K562 (cell line): Measurements from ENCODE around the gene TKTL1. TPM values are rescaled to one million over a fixed set of nuclear protein-coding genes. Genes with fewer than 3 reads are reported as not detected.
A peak's percentile ranks its signal among the peaks of the same experiment; 100 is the strongest.
"Not testable (repeated sequence)": the region's sequence is repeated elsewhere in the genome, so short reads cannot be mapped to it uniquely, and the experiment has no call there.

Experiments
- ATAC-seq: fragments of 200-7000 bp; cut with Tn5 transposase; 3 replicates; pipeline ENCODE4 v1.9.1; 2020; ENCODE audit warnings: moderate library complexity
- BruUV-seq: library from RNA; stranded (reverse); fragments of 400-500 nt; replicated peaks from 2 replicates; lab custom pipeline; 2021; lab: Mats Ljungman, UMichigan
- CTCF ChIA-PET: fragments of 300-600 bp; formaldehyde crosslinking; extraction: SDS; loops from one replicate; lab custom pipeline; 2021; ENCODE audit warnings: low intra/inter-chr PET ratio; lab: Yijun Ruan, JAX
- POLR2A ChIA-PET: fragments of 300-600, 350-650 bp; sonication (Branson Sonifier 250); formaldehyde crosslinking; extraction: SDS; loops from one replicate; lab custom pipeline; 2021; ENCODE audit warnings: antibody characterized with exemption, inconsistent platforms; lab: Yijun Ruan, JAX
- DNase-seq, 4 experiments: peaks; one replicate each; pipeline versions ENCODE4 v3.0.0 to v3.0.0-alpha.2; 2011 to 2018; ENCODE audit warnings: low spot score in 3 of 4, mixed read lengths in 3 of 4; ENCODE audit errors: extremely low read depth in 1 of 4
- FAIRE-seq: peaks from 2 replicates; lab custom pipeline; 2011; peaks lifted over from hg19 to GRCh38; lab: Jason Lieb, UNC
- H2AFZ ChIP-seq: 2 replicates; pipeline ENCODE4 v1.6.0; 2011; ENCODE audit warnings: low read depth, low read length, control low read depth, inconsistent platforms
- H3K27ac ChIP-seq: fragments of 200-600 bp; 3 replicates; pipeline ENCODE4 v1.8.0; 2011; ENCODE audit warnings: low read depth, mild to moderate bottlenecking, control low read depth, inconsistent platforms, low read length, moderate library complexity, mixed read lengths; ENCODE audit errors: extremely low read depth
- H3K27me3 ChIP-seq, 2 experiments: fragments of 300-600 bp in 1 of 2; 2 replicates in 1 of 2; 3 replicates in 1 of 2; pipeline versions ENCODE4 v1.6.0 to v1.8.0; 2011; ENCODE audit warnings: inconsistent platforms in 2 of 2, low read length in 2 of 2, mild to moderate bottlenecking in 1 of 2, mixed read lengths in 1 of 2, moderate library complexity in 1 of 2; ENCODE audit not compliant: control insufficient read depth in 2 of 2, insufficient read depth in 2 of 2
- H3K36me3 ChIP-seq: fragments of 300-600 bp; 3 replicates; pipeline ENCODE4 v1.8.0; 2011; ENCODE audit warnings: mild to moderate bottlenecking, low read length, inconsistent platforms; ENCODE audit not compliant: control insufficient read depth, insufficient read depth
- H3K4me1 ChIP-seq, 2 experiments: fragments of 200-600 bp in 1 of 2; replicated peaks in 1 of 2; 2 replicates in 1 of 2; 3 replicates in 1 of 2; pipeline versions ENCODE4 v1.5.1 to v1.8.0; 2011; ENCODE audit warnings: inconsistent platforms in 2 of 2, low read length in 2 of 2, mild to moderate bottlenecking in 1 of 2, mixed read lengths in 1 of 2, moderate library complexity in 1 of 2; ENCODE audit not compliant: control insufficient read depth in 2 of 2, insufficient read depth in 2 of 2
- H3K4me2 ChIP-seq: 2 replicates; pipeline ENCODE4 v1.6.1; 2011; ENCODE audit warnings: low read length, control low read depth, inconsistent platforms, mixed read lengths; ENCODE audit not compliant: insufficient read depth
- H3K4me3 ChIP-seq: fragments of 200-600 bp; sonication (generic), shearing (Covaris generic); 2 replicates; pipeline ENCODE4 v1.5.1; 2016; ENCODE audit warnings: control low read depth, inconsistent platforms
- H3K79me2 ChIP-seq: fragments of 200-600 bp; 3 replicates; pipeline ENCODE4 v1.8.0; 2011; ENCODE audit warnings: low read length, inconsistent platforms; ENCODE audit not compliant: control insufficient read depth, insufficient read depth
- H3K9ac ChIP-seq, 2 experiments: 2 replicates each; pipeline versions ENCODE4 v1.6.0 to v1.6.1; 2011; ENCODE audit warnings: low read depth in 2 of 2, low read length in 2 of 2, control low read depth in 1 of 2, inconsistent platforms in 1 of 2, mild to moderate bottlenecking in 1 of 2, mixed read lengths in 1 of 2; ENCODE audit not compliant: insufficient read depth in 1 of 2
- H3K9me1 ChIP-seq: one replicate; pipeline ENCODE4 v1.6.0; 2011; ENCODE audit warnings: inconsistent platforms, mild to moderate bottlenecking, low read length, moderate library complexity; ENCODE audit not compliant: control insufficient read depth, insufficient read depth
- H3K9me3 ChIP-seq: replicated peaks from 2 replicates; pipeline ENCODE4 v1.5.1; 2011; ENCODE audit warnings: low read depth, low read length, inconsistent platforms; ENCODE audit not compliant: control insufficient read depth, insufficient read depth
- H4K20me1 ChIP-seq: replicated peaks from 2 replicates; pipeline ENCODE4 v1.6.1; 2011; ENCODE audit warnings: low read length, inconsistent platforms, mixed read lengths; ENCODE audit not compliant: control insufficient read depth, insufficient read depth
- WGBS: fragments of 100-300 bp; shearing (Covaris generic); methylation state at CpG from one replicate; pipeline ENCODE4 v1.1.6; 2016; ENCODE audit warnings: low coverage, mixed read lengths; ENCODE audit not compliant: insufficient coverage; ENCODE audit errors: missing lambda C conversion rate; 5-methylcytosine and 5-hydroxymethylcytosine counted together
- in situ Hi-C: fragments of 300-500 bp; cut with MboI; formaldehyde crosslinking; loops from 4 replicates; pipeline ENCODE4 v1.15.0; 2018; ENCODE audit warnings: inconsistent platforms, mixed read lengths
- intact Hi-C: fragments of 100-400 bp; cut with micrococcal nuclease; formaldehyde crosslinking; loops from 2 replicates; pipeline ENCODE4 v1.14.2; 2022
- polyA plus RNA-seq, 8 experiments: library from polyadenylated mRNA; depleted of rRNA in 4 of 8; stranded (reverse) in 5 of 8; unstranded in 3 of 8; fragments of >200 nt; fragmentation: Nextera tagmentation in 2 of 8; fragmentation: Illumina TruSeq in 1 of 8; extraction: Ambion mirVana in 2 of 8; extraction: Trizol in 1 of 8; gene quantifications; 2 replicates each; pipeline versions ENCODE4 v1.2.1 to v1.2.3, GENCODE V29; 2011 to 2014; ENCODE audit warnings: inconsistent platforms in 1 of 8, missing spikeins in 1 of 8
- total RNA-seq, 7 experiments: library from RNA; depleted of rRNA in 6 of 7; stranded (reverse); fragments of >200 nt in 6 of 7; fragmentation: Illumina TruSeq in 2 of 7; extraction: Trizol in 2 of 7; gene quantifications; 2 replicates each; pipeline versions ENCODE4 v1.2.1 to v1.2.3, GENCODE V29; 2011 to 2021; ENCODE audit warnings: low replicate concordance in 1 of 7

Gene TKTL1
- total and polyA plus RNA-seq, 9 of the 15 experiments (the other 6 are each of a cell fraction or from before 2014, with no cell fraction given): 0.18 to 0.71 (median 0.38) TPM

- H3K4me1 ChIP-seq, FAIRE-seq, H3K4me2 ChIP-seq, H3K9me1 ChIP-seq, POLR2A ChIA-PET, H3K27ac ChIP-seq, H3K9me3 ChIP-seq, in situ Hi-C loops, H2AFZ ChIP-seq, intact Hi-C loops, BruUV-seq, CTCF ChIA-PET, H3K4me3 ChIP-seq, H3K27me3 ChIP-seq, DNase-seq, H4K20me1 ChIP-seq, H3K36me3 ChIP-seq, H3K9ac ChIP-seq, H3K79me2 ChIP-seq: not testable (repeated sequence)
- peak; percentile 98 for ATAC-seq
- no CpG with 5 or more reads among the region's 17 CpGs for WGBS
These were observed 48.1 kb upstream of the TKTL1 start for GRCh38 chrX:154247377-154248045.

GRCh38 chrX:154248076-154248475, 47.5 kb upstream of the TKTL1 start:
- H3K4me2 ChIP-seq, H2AFZ ChIP-seq, H3K9me3 ChIP-seq, H3K9ac ChIP-seq, H3K4me1 ChIP-seq, H3K4me3 ChIP-seq, DNase-seq, BruUV-seq, H3K36me3 ChIP-seq, H3K27ac ChIP-seq, FAIRE-seq, intact Hi-C loops, H4K20me1 ChIP-seq, CTCF ChIA-PET, H3K27me3 ChIP-seq, POLR2A ChIA-PET, H3K79me2 ChIP-seq, H3K9me1 ChIP-seq, in situ Hi-C loops: not testable (repeated sequence)
- no CpG with 5 or more reads among the region's 10 CpGs for WGBS
- peak; percentile 57 for ATAC-seq

GRCh38 chrX:154257282-154257681, 38.3 kb upstream of the TKTL1 start, which contains the start of gene OPN1MW3:
Gene OPN1MW3 (plus strand): TSS chrX:154257582. CDS start chrX:154257620, 38 bp downstream.
- DNase-seq, FAIRE-seq, H4K20me1 ChIP-seq, H3K36me3 ChIP-seq, H3K79me2 ChIP-seq, H3K4me1 ChIP-seq, H3K4me2 ChIP-seq, BruUV-seq, H3K27me3 ChIP-seq, intact Hi-C loops, H3K4me3 ChIP-seq, H2AFZ ChIP-seq, H3K9me1 ChIP-seq, CTCF ChIA-PET, H3K9ac ChIP-seq, in situ Hi-C loops, POLR2A ChIA-PET, H3K9me3 ChIP-seq, H3K27ac ChIP-seq: not testable (repeated sequence)
- no CpG with 5 or more reads among the region's 17 CpGs for WGBS
- peak; percentile 68 for ATAC-seq

- ATAC-seq, BruUV-seq, H4K20me1 ChIP-seq, H3K9me1 ChIP-seq, POLR2A ChIA-PET, H3K4me2 ChIP-seq, H3K27me3 ChIP-seq, DNase-seq, H3K9ac ChIP-seq, H3K79me2 ChIP-seq, in situ Hi-C loops, H3K36me3 ChIP-seq, intact Hi-C loops, FAIRE-seq, CTCF ChIA-PET, H3K4me1 ChIP-seq, H3K4me3 ChIP-seq, H3K9me3 ChIP-seq, H2AFZ ChIP-seq, H3K27ac ChIP-seq: not testable (repeated sequence)
- WGBS: no CpG with 5 or more reads among the region's 10 CpGs
These were observed 36.9 kb upstream of the TKTL1 start for GRCh38 chrX:154258711-154259110.
